ENCODE data around the gene MUC5AC. TPM values are rescaled to one million over a fixed set of nuclear protein-coding genes. Genes with fewer than 3 reads are reported as not detected.
"Not testable (repeated sequence)": the region's sequence is repeated elsewhere in the genome, so short reads cannot be mapped to it uniquely, and the experiment has no call there.

The MUC5AC gene
- total RNA-seq, 2 experiments from 2014 or later = not detected

DNA sequence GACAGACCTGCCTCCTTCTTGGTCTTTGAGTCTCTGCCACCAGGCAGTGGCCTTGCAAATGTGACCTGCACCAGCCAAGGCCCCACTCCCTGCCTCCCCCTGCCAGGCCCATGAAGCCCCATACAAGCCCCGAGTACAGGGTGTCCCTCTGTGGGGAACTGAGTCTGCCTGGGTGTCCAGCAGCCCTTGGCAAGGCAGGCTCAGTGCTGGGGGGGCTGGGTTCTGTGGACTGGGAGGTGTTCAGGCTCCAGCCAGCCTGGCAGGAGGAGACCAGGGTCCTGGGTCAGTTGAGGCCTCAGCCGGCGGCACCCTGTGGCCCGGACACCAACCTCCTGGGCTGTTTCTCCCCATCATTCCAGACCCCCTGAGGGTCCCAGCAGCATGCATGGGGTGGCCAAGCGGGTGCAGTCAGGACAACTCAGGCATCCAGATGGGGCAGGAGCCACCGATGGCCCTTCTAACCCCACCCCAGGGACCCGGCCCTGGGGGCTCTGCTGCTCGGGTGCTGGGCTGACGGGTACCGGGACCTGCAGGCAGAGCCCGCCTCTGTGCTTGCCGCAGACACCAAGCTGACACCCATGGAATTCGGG lies 5.7 kb downstream of the MUC5AC start:
- Histone ChIP-seq H3K36me3 (ENCODE audit: insufficient read depth, low read length) (no peaks in the 10 kb centered on the region), H2AFZ (ENCODE audit: low read length) (no peak overlapping the region), H3K9me2 (ENCODE audit: insufficient read depth, low read length) (no peaks in the 10 kb centered on the region), H3K4me3 (ENCODE audit: low read depth, low read length, poor library complexity, severe bottlenecking) (no peak overlapping the region), H3K4me2 (ENCODE audit: low read length) (no peak overlapping the region), H4K20me1 (ENCODE audit: insufficient read depth, low read length) (no peaks in the 10 kb centered on the region), H3K4me1 (ENCODE audit: insufficient read depth, low read length, poor library complexity, severe bottlenecking) (no peaks in the 10 kb centered on the region), H3K79me2 (ENCODE audit: insufficient read depth, low read depth, low read length) (no peaks in the 10 kb centered on the region), H3K27ac (ENCODE audit: low read depth, low read length, poor library complexity, severe bottlenecking) (no peak overlapping the region), H3K9me3 (ENCODE audit: low read length) (no peaks in the 10 kb centered on the region)
- no TSS peak for BruUV-seq (replicated peaks)
- no peak for TF ChIP-seq EZH2phosphoT487 (IDR thresholded peaks at IDR 0.05; ENCODE audit: borderline replicate concordance, low read depth, low read length)
- TF ChIP-seq, protein P1, sequence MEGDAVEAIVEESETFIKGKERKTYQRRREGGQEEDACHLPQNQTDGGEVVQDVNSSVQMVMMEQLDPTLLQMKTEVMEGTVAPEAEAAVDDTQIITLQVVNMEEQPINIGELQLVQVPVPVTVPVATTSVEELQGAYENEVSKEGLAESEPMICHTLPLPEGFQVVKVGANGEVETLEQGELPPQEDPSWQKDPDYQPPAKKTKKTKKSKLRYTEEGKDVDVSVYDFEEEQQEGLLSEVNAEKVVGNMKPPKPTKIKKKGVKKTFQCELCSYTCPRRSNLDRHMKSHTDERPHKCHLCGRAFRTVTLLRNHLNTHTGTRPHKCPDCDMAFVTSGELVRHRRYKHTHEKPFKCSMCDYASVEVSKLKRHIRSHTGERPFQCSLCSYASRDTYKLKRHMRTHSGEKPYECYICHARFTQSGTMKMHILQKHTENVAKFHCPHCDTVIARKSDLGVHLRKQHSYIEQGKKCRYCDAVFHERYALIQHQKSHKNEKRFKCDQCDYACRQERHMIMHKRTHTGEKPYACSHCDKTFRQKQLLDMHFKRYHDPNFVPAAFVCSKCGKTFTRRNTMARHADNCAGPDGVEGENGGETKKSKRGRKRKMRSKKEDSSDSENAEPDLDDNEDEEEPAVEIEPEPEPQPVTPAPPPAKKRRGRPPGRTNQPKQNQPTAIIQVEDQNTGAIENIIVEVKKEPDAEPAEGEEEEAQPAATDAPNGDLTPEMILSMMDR (conservative IDR thresholded peaks at IDR 0.05; ENCODE audit: low read length) = no peak
- intact Hi-C loops (cut with micrococcal nuclease; ENCODE audit: unreplicated experiment) = no loop called here
- DNase-seq (ENCODE audit: low spot score) = no peak
- ChIA-PET POLR2A (no interaction called here), CTCF (ENCODE audit: unreplicated experiment) (no interaction called here)

GRCh38 chr11:1163911-1164735 lies 6.4 kb downstream of the MUC5AC start:
- Histone ChIP-seq H3K4me1 (ENCODE audit: insufficient read depth, low read length, poor library complexity, severe bottlenecking) (no peaks in the 10 kb centered on the region), H3K9me3 (ENCODE audit: low read length) (no peaks in the 10 kb centered on the region), H4K20me1 (ENCODE audit: insufficient read depth, low read length) (no peaks in the 10 kb centered on the region), H3K9me2 (ENCODE audit: insufficient read depth, low read length) (no peaks in the 10 kb centered on the region), H3K4me2 (ENCODE audit: low read length) (no peak overlapping the region), H3K36me3 (ENCODE audit: insufficient read depth, low read length) (no peaks in the 10 kb centered on the region), H3K27ac (ENCODE audit: low read depth, low read length, poor library complexity, severe bottlenecking) (no peak overlapping the region), H2AFZ (ENCODE audit: low read length) (no peak overlapping the region), H3K4me3 (ENCODE audit: low read depth, low read length, poor library complexity, severe bottlenecking) (no peak overlapping the region), H3K79me2 (ENCODE audit: insufficient read depth, low read depth, low read length) (no peaks in the 10 kb centered on the region)
- ChIA-PET POLR2A (no interaction called here), CTCF (ENCODE audit: unreplicated experiment) (no interaction called here)
- intact Hi-C loops (cut with micrococcal nuclease; ENCODE audit: unreplicated experiment) = no loop called here
- TF ChIP-seq EZH2phosphoT487 (IDR thresholded peaks at IDR 0.05; ENCODE audit: borderline replicate concordance, low read depth, low read length) = no peak
- TF ChIP-seq, protein P1 (conservative IDR thresholded peaks at IDR 0.05; ENCODE audit: low read length) = no peak
- no TSS peak for BruUV-seq (replicated peaks)
- DNase-seq (ENCODE audit: low spot score) = no peak

DNA sequence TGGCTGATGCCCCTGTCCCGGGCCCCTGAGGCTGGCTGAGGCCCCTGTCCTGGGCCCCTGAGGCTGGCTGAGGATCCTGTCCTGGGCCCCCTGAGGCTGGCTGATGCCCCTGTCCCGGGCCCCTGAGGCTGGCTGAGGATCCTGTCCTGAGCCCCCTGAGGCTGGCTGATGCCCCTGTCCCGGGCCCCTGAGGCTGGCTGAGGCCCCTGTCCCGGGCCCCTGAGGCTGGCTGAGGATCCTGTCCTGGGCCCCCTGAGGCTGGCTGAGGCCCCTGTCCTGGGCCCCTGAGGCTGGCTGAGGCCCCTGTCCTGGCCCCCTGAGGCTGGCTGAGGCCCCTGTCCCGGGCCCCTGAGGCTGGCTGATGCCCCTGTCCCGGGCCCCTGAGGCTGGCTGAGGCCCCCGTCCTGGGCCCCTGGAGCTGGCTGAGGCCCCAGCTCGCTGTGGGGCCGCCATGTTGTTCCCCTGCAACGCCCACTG lies 7.1 kb downstream of the MUC5AC start:
- CTCF ChIA-PET (ENCODE audit: unreplicated experiment); H4K20me1 ChIP-seq (ENCODE audit: insufficient read depth, low read length); H3K4me1 ChIP-seq (ENCODE audit: insufficient read depth, low read length, poor library complexity, severe bottlenecking); H2AFZ ChIP-seq (ENCODE audit: low read length); POLR2A ChIA-PET; H3K27ac ChIP-seq (ENCODE audit: low read depth, low read length, poor library complexity, severe bottlenecking); BruUV-seq (replicated peaks); H3K36me3 ChIP-seq (ENCODE audit: insufficient read depth, low read length); DNase-seq (ENCODE audit: low spot score); H3K9me3 ChIP-seq (ENCODE audit: low read length); H3K79me2 ChIP-seq (ENCODE audit: insufficient read depth, low read depth, low read length); H3K4me2 ChIP-seq (ENCODE audit: low read length); intact Hi-C loops (cut with micrococcal nuclease; ENCODE audit: unreplicated experiment); H3K9me2 ChIP-seq (ENCODE audit: insufficient read depth, low read length); H3K4me3 ChIP-seq (ENCODE audit: low read depth, low read length, poor library complexity, severe bottlenecking): not testable (repeated sequence)

All from OCI-LY7 (cell line).